ENCODE measurements around the gene MAG.

MAG gene

GRCh38 chr19:35291916-35292315, at the start of gene MAG:
Gene MAG (plus strand): TSS chr19:35292161. CDS start chr19:35295409, 3,248 bp downstream.
- no peak for DNase-seq

GRCh38 chr19:35246466-35247092, 45.4 kb upstream of the MAG start:
- no peak for DNase-seq

- DNase-seq = peak; percentile 24
Measured at GRCh38 chr19:35247526-35248309, 44.2 kb upstream of the MAG start.

- no peak for DNase-seq
Measured at GRCh38 chr19:35248310-35249145, 43.4 kb upstream of the MAG start, which contains the start of gene LSR. Gene LSR (plus strand): TSS chr19:35249002. CDS start chr19:35249023, 21 bp downstream.

GRCh38 chr19:35249146-35249847, 42.7 kb upstream of the MAG start:
- DNase-seq = no peak

- DNase-seq = no peak
Measured at GRCh38 chr19:35249848-35250711, 41.9 kb upstream of the MAG start.

- DNase-seq = no peak
Measured at GRCh38 chr19:35251456-35251855, 40.5 kb upstream of the MAG start.

- DNase-seq = no peak
Measured at GRCh38 chr19:35253316-35254286, 38.4 kb upstream of the MAG start.

GRCh38 chr19:35254341-35255297, 37.3 kb upstream of the MAG start:
- DNase-seq = no peak

- DNase-seq = no peak
Measured at GRCh38 chr19:35256566-35256965, 35.4 kb upstream of the MAG start.

- DNase-seq = no peak
Measured at GRCh38 chr19:35257113-35257461, 34.9 kb upstream of the MAG start.

- no peak for DNase-seq
Measured at GRCh38 chr19:35260694-35261304, 31.2 kb upstream of the MAG start.

- peak; percentile 22 for DNase-seq
Measured at GRCh38 chr19:35261356-35262100, 30.4 kb upstream of the MAG start.

GRCh38 chr19:35262101-35262761, 29.7 kb upstream of the MAG start:
- peak; percentile 24 for DNase-seq

GRCh38 chr19:35264268-35265125, 27.5 kb upstream of the MAG start:
- DNase-seq = peak; percentile 46

GRCh38 chr19:35265126-35265899, 26.6 kb upstream of the MAG start:
- no peak for DNase-seq

Measured in NCI-H82 (cell line).